ENCODE data around the gene ELFN1.

- TF ChIP-seq CTCF (IDR thresholded peaks at IDR 0.05) (no peak), EP300 (IDR thresholded peaks at IDR 0.05) (no peak), POLR2AphosphoS5 (IDR thresholded peaks at IDR 0.05) (no peak), POLR2A (IDR thresholded peaks at IDR 0.05) (no peak)
Measured at GRCh38 chr7:1662101-1662500, 8.0 kb upstream of the ELFN1 start.
